ENCODE results near the gene PASD1. TPM values are rescaled to one million over a fixed set of nuclear protein-coding genes. Genes with fewer than 3 reads are reported as not detected.

PASD1 gene
- total RNA-seq, 1 experiment from 2014 or later = not detected

- Mint-ChIP-seq H3K27ac (ENCODE audit: low read depth, unreplicated experiment) (no peak overlapping the region), H3K9me3 (ENCODE audit: unreplicated experiment) (no peaks in the 10 kb centered on the region), H3K4me1 (ENCODE audit: insufficient read depth, unreplicated experiment) (no peaks in the 10 kb centered on the region), H3K27me3 (ENCODE audit: insufficient read depth, unreplicated experiment) (peaks cover 24% of the 10 kb centered on the region), H3K4me3 (ENCODE audit: unreplicated experiment) (no peak overlapping the region), H3K36me3 (ENCODE audit: insufficient read depth, unreplicated experiment) (no peaks in the 10 kb centered on the region)
- BruUV-seq (replicated peaks) = no TSS peak
- TF ChIP-seq CTCF (IDR thresholded peaks at IDR 0.05; ENCODE audit: unreplicated experiment) = no peak
- POLR2A ChIA-PET = no interaction called here
- no peak for DNase-seq (ENCODE audit: unreplicated experiment)
- CTCF ChIA-PET = no interaction called here
- intact Hi-C loops (cut with micrococcal nuclease) = no loop called here
Observed at GRCh38 chrX:151604931-151605330, 41.5 kb downstream of the PASD1 start.

GRCh38 chrX:151609222-151609621, 45.7 kb downstream of the PASD1 start:
- ChIA-PET POLR2A (no interaction called here), CTCF (no interaction called here)
- H3K4me1 Mint-ChIP-seq (ENCODE audit: insufficient read depth, unreplicated experiment) = no peaks in the 10 kb centered on the region
- H3K27me3 Mint-ChIP-seq (ENCODE audit: insufficient read depth, unreplicated experiment) = peaks cover 4% of the 10 kb centered on the region
- no TSS peak for BruUV-seq (replicated peaks)
- peak; percentile 46 for DNase-seq (ENCODE audit: unreplicated experiment)
- no peaks in the 10 kb centered on the region for H3K9me3 Mint-ChIP-seq (ENCODE audit: unreplicated experiment)
- no peak for TF ChIP-seq CTCF (IDR thresholded peaks at IDR 0.05; ENCODE audit: unreplicated experiment)
- H3K27ac Mint-ChIP-seq (ENCODE audit: low read depth, unreplicated experiment) = no peak overlapping the region
- no peaks in the 10 kb centered on the region for H3K36me3 Mint-ChIP-seq (ENCODE audit: insufficient read depth, unreplicated experiment)
- H3K4me3 Mint-ChIP-seq (ENCODE audit: unreplicated experiment) = no peak overlapping the region
- intact Hi-C loops (cut with micrococcal nuclease) = no loop called here

- intact Hi-C loops (cut with micrococcal nuclease) = no loop called here
- H3K4me3 Mint-ChIP-seq (ENCODE audit: unreplicated experiment) = no peak overlapping the region
- no peak for TF ChIP-seq CTCF (IDR thresholded peaks at IDR 0.05; ENCODE audit: unreplicated experiment)
- H3K4me1 Mint-ChIP-seq (ENCODE audit: insufficient read depth, unreplicated experiment) = no peaks in the 10 kb centered on the region
- peaks cover 16% of the 10 kb centered on the region for H3K27me3 Mint-ChIP-seq (ENCODE audit: insufficient read depth, unreplicated experiment)
- H3K27ac Mint-ChIP-seq (ENCODE audit: low read depth, unreplicated experiment) = no peak overlapping the region
- no peaks in the 10 kb centered on the region for H3K36me3 Mint-ChIP-seq (ENCODE audit: insufficient read depth, unreplicated experiment)
- DNase-seq (ENCODE audit: unreplicated experiment) = no peak
- BruUV-seq (replicated peaks) = no TSS peak
- no peaks in the 10 kb centered on the region for H3K9me3 Mint-ChIP-seq (ENCODE audit: unreplicated experiment)
- CTCF ChIA-PET = no interaction called here
- POLR2A ChIA-PET = no interaction called here
Observed at GRCh38 chrX:151621422-151621821, 57.9 kb downstream of the PASD1 start.

GRCh38 chrX:151624677-151625076, 61.2 kb downstream of the PASD1 start:
- ChIA-PET POLR2A (no interaction called here), CTCF (no interaction called here)
- no peak overlapping the region for H3K27ac Mint-ChIP-seq (ENCODE audit: low read depth, unreplicated experiment)
- TF ChIP-seq CTCF (IDR thresholded peaks at IDR 0.05; ENCODE audit: unreplicated experiment) = no peak
- intact Hi-C loops (cut with micrococcal nuclease) = no loop called here
- DNase-seq (ENCODE audit: unreplicated experiment) = no peak
- H3K4me3 Mint-ChIP-seq (ENCODE audit: unreplicated experiment) = no peak overlapping the region
- H3K4me1 Mint-ChIP-seq (ENCODE audit: insufficient read depth, unreplicated experiment) = no peaks in the 10 kb centered on the region
- no peaks in the 10 kb centered on the region for H3K36me3 Mint-ChIP-seq (ENCODE audit: insufficient read depth, unreplicated experiment)
- H3K9me3 Mint-ChIP-seq (ENCODE audit: unreplicated experiment) = no peaks in the 10 kb centered on the region
- H3K27me3 Mint-ChIP-seq (ENCODE audit: insufficient read depth, unreplicated experiment) = peaks cover 16% of the 10 kb centered on the region
- BruUV-seq (replicated peaks) = no TSS peak

All from MCF 10A (cell line).